ENCODE results near the gene DNAJC5.

The DNAJC5 gene

DNA sequence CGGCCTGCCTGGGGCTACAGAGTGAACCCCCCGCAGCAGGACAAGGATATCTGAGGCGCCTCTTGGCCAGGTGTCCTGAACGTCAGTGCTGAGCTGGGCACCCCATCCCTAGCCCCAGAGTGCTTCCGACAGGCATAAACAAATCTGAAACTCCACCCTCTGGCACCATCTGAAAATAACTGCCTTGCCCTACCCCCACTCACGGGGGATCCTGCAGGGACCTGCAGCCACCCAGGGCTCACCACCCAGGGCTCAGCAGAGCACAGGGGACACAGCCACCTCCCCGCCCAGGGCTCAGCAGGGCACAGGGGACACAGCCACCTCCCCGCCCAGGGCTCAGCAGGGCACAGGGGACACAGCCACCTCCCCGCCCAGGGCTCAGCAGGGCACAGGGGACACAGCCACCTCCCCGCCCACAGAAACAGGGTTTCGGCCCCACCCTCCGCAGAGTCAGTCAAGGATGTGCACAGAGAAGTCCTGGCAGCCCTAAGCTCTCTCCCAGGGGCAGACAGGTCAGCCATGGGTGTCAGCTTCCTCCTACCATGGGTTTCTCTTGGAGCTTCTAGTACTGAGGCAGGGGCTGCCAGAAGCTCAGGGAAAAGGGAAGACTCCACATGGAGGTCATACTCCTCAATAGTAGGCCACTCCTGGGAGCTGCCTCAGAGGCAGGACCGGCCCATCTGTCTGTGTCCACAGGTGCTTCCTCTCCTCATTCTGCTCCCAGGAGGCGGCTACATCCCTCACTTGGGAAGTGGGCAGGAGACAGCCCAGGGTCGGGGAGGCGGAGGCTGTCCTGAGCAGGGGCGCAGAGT is 56.7 kb downstream of the DNAJC5 start:
- H3K27ac Mint-ChIP-seq: peak overlapping the region; percentile 38
- peak; percentile 9 for ATAC-seq (ENCODE audit: low read depth)
- H3K4me3 Mint-ChIP-seq: peak overlapping the region; percentile 75
- peak in 1 of 2 donors; percentile 38 for DNase-seq (ENCODE audit: low spot score in 2 of 2)
- no peaks in the 10 kb centered on the region for H3K9me3 Mint-ChIP-seq
- peaks cover 57% of the 10 kb centered on the region for H3K4me1 Mint-ChIP-seq
- no peaks in the 10 kb centered on the region for H3K27me3 Mint-ChIP-seq
- H3K36me3 Mint-ChIP-seq: no peaks in the 10 kb centered on the region

- Mint-ChIP-seq H3K4me1 (peaks cover 56% of the 10 kb centered on the region), H3K27me3 (no peaks in the 10 kb centered on the region), H3K27ac (no peak overlapping the region)
Measured at GRCh38 chr20:63952210-63952535, 57.2 kb downstream of the DNAJC5 start.

GRCh38 chr20:63952769-63953168 is 57.8 kb downstream of the DNAJC5 start:
- Mint-ChIP-seq H3K27me3 (no peaks in the 10 kb centered on the region), H3K4me3 (peak overlapping the region; percentile 8), H3K9me3 (no peaks in the 10 kb centered on the region), H3K36me3 (no peaks in the 10 kb centered on the region), H3K4me1 (peaks cover 56% of the 10 kb centered on the region), H3K27ac (no peak overlapping the region)
- ATAC-seq (ENCODE audit: low read depth) (no peak), DNase-seq (ENCODE audit: low spot score in 2 of 2) (no peak)

More at GRCh38 chr20:63952210-63952535, 57.2 kb downstream of the DNAJC5 start:
- no peak for ATAC-seq (ENCODE audit: low read depth)
- DNase-seq (ENCODE audit: low spot score in 2 of 2): no peak
- no peaks in the 10 kb centered on the region for H3K9me3 Mint-ChIP-seq
- H3K4me3 Mint-ChIP-seq: no peak overlapping the region
- H3K36me3 Mint-ChIP-seq: no peaks in the 10 kb centered on the region

DNA sequence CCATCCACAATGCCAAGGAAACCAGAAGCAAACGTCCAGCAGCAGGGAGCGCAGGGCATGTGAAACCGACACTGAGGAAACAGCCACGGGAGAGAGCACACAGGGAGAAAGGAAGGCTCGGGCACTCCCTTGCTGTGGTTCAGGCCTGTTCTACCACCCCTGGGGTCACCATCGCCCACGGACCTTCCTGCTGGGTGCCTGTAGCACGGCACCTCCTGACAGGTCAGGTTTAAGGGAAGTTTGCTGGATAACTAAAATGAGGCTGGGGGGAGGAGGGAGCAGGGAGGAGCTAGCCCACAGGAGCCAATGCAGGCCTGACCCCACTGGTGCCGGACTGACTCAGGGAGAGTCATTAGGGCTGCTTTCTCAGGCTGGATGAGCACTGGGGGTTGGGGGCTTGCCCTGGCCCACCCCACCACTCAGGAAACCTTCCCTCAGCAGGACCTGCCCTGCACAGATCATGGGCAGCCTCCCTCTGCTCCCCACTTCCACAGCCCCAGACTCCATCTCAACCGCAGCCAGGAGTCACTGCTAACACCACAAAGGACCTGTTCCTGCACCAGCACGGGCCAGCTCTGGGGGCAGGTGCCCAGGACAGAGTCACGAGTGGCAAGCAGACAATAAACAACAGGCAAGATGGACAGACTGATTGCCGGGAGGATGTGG is 59.0 kb downstream of the DNAJC5 start:
- H3K36me3 Mint-ChIP-seq: no peaks in the 10 kb centered on the region
- no peak for ATAC-seq (ENCODE audit: low read depth)
- no peak for DNase-seq (ENCODE audit: low spot score in 2 of 2)
- peaks cover 48% of the 10 kb centered on the region for H3K4me1 Mint-ChIP-seq
- no peaks in the 10 kb centered on the region for H3K9me3 Mint-ChIP-seq
- H3K27me3 Mint-ChIP-seq: no peaks in the 10 kb centered on the region
- H3K27ac Mint-ChIP-seq: peak overlapping the region; percentile 51
- H3K4me3 Mint-ChIP-seq: peak overlapping the region; percentile 87

GRCh38 chr20:63955281-63955826 is 60.4 kb downstream of the DNAJC5 start:
- no peaks in the 10 kb centered on the region for H3K27me3 Mint-ChIP-seq
- peaks cover 38% of the 10 kb centered on the region for H3K4me1 Mint-ChIP-seq
- no peaks in the 10 kb centered on the region for H3K9me3 Mint-ChIP-seq
- peak overlapping the region; percentile 87 for H3K4me3 Mint-ChIP-seq
- peak overlapping the region; percentile 47 for H3K27ac Mint-ChIP-seq
- DNase-seq (ENCODE audit: low spot score in 2 of 2) (peak in 1 of 2 donors; percentile 25), ATAC-seq (ENCODE audit: low read depth) (peak; percentile 2)
- H3K36me3 Mint-ChIP-seq: no peaks in the 10 kb centered on the region

DNA sequence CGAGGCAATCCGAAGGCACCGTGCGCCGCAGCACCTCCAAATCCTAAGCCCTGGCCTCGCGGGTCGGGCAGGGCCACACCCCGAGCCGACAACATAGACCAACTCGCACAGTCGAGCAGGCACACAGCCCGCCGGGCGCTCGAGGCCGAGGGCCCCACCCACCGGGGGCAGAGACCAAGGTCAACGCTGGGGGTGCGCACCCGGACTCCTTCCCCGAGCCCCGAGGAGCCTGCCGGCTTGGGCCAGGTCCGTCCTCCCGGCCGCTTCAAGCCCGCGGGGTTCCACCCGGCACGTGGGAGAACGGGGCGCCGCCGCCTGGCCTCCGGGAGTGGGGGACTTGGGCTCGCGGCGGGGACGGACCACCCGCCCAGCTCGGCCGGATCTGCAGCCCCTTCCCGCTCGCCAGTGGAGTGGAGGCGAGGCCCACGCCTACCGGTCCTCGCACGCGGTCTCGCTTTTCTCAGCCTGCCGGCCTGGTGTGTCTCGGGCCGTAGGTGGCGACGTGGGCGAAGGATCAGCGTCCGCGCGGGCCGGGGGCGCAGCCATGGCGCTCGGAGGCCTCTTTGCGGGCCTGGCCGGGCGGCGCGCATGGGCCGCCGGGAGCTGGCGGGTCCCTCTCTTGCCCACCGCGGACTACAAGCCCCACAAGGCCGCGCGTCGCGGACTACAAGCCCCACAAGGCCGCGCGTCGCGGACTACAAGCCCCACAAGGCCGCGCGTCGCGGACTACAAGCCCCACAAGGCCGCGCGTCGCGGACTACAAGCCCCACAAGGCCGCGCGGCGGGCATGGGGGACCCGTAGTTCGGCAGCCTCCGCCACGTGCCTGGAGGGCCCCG is 61.1 kb downstream of the DNAJC5 start, which contains the start of gene UCKL1:
TSS of gene UCKL1 (minus strand) at position 590 of the 837 bp plus-strand sequence. CDS start at position 546, 44 bp downstream.
- peak within 1 kb of the TSS; percentile 87 for H3K4me3 Mint-ChIP-seq
- H3K36me3 Mint-ChIP-seq: no peaks in the 10 kb centered on the region
- peaks cover 34% of the 10 kb centered on the region for H3K4me1 Mint-ChIP-seq
- no peaks in the 10 kb centered on the region for H3K27me3 Mint-ChIP-seq
- H3K27ac Mint-ChIP-seq: peak within 1 kb of the TSS; percentile 47
- no peaks in the 10 kb centered on the region for H3K9me3 Mint-ChIP-seq
- DNase-seq (ENCODE audit: low spot score in 2 of 2) (peak; percentile 86), ATAC-seq (ENCODE audit: low read depth) (peak; percentile 79)

DNA sequence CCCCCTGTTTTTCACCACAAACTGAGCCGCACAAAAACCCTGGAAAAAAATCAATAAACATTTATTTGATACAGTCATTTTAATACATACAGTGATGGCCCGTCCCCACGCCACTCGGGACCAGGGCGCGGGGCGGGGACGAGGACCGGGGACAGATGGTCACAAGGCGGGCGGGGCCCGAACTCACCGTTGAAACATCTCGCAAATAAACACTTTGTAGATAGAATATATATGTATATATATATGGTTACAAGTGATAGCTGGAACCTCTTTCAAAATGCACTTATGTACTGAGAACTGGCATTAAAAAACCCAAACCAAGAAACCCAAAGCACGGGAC is 61.7 kb downstream of the DNAJC5 start:
- peaks cover 4% of the 10 kb centered on the region for H3K36me3 Mint-ChIP-seq
- H3K27me3 Mint-ChIP-seq: no peaks in the 10 kb centered on the region
- peak overlapping the region; percentile 82 for H3K4me3 Mint-ChIP-seq
- H3K27ac Mint-ChIP-seq: peak overlapping the region; percentile 47
- ATAC-seq (ENCODE audit: low read depth): peak; percentile 5
- peaks cover 31% of the 10 kb centered on the region for H3K4me1 Mint-ChIP-seq
- DNase-seq (ENCODE audit: low spot score in 2 of 2): no peak
- no peaks in the 10 kb centered on the region for H3K9me3 Mint-ChIP-seq

DNA sequence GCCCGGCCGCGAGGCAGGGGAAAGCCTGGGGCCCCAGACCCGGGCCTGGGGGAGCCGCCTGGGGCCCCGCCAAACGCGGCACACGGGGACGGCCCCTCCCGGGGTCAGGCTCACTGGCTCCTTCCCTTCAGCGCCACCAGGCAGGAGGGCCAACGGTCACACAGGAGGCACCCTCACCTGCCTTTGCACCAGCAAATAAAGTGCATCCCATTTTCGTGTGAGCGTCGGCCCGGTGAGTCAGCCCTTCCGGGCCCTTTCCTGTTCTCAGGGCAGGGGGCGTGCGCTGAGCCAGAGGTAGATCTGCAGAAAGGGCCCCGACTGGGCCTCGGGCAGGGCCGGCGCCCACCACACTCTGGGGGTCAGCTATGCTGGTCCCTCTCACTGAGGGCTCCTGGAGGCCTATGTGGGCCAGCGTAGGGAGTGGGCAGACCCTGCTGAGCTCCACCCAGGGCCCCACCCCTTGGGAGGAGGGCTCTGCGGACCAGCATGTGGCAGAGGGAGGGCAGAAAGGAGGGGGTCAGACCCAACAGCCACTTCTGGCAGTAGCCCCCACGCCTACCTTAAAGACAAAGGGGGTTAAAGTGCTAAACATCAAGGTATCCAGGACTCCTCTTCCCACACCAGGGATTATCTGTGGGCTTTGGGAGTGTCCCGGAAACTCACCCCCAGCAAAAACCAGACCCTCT is 62.2 kb downstream of the DNAJC5 start:
- no peaks in the 10 kb centered on the region for H3K9me3 Mint-ChIP-seq
- no peaks in the 10 kb centered on the region for H3K27me3 Mint-ChIP-seq
- peaks cover 4% of the 10 kb centered on the region for H3K36me3 Mint-ChIP-seq
- H3K4me1 Mint-ChIP-seq: peaks cover 28% of the 10 kb centered on the region
- ATAC-seq (ENCODE audit: low read depth) (peak; percentile 15), DNase-seq (ENCODE audit: low spot score in 2 of 2) (no peak)
- peak overlapping the region; percentile 82 for H3K4me3 Mint-ChIP-seq
- H3K27ac Mint-ChIP-seq: no peak overlapping the region

GRCh38 chr20:63957690-63958441 is 62.9 kb downstream of the DNAJC5 start:
- Mint-ChIP-seq H3K4me1 (peaks cover 25% of the 10 kb centered on the region), H3K9me3 (no peaks in the 10 kb centered on the region), H3K27ac (no peak overlapping the region), H3K27me3 (no peaks in the 10 kb centered on the region), H3K4me3 (peak overlapping the region; percentile 82), H3K36me3 (peaks cover 8% of the 10 kb centered on the region)
- DNase-seq (ENCODE audit: low spot score in 2 of 2) (no peak), ATAC-seq (ENCODE audit: low read depth) (no peak)

- Mint-ChIP-seq H3K27me3 (no peaks in the 10 kb centered on the region), H3K4me3 (peak overlapping the region; percentile 47), H3K4me1 (peaks cover 24% of the 10 kb centered on the region), H3K9me3 (no peaks in the 10 kb centered on the region), H3K27ac (no peak overlapping the region), H3K36me3 (peaks cover 9% of the 10 kb centered on the region)
- no peak for ATAC-seq (ENCODE audit: low read depth)
- DNase-seq (ENCODE audit: low spot score in 2 of 2): no peak
Measured at GRCh38 chr20:63958471-63958870, 63.5 kb downstream of the DNAJC5 start.

DNA sequence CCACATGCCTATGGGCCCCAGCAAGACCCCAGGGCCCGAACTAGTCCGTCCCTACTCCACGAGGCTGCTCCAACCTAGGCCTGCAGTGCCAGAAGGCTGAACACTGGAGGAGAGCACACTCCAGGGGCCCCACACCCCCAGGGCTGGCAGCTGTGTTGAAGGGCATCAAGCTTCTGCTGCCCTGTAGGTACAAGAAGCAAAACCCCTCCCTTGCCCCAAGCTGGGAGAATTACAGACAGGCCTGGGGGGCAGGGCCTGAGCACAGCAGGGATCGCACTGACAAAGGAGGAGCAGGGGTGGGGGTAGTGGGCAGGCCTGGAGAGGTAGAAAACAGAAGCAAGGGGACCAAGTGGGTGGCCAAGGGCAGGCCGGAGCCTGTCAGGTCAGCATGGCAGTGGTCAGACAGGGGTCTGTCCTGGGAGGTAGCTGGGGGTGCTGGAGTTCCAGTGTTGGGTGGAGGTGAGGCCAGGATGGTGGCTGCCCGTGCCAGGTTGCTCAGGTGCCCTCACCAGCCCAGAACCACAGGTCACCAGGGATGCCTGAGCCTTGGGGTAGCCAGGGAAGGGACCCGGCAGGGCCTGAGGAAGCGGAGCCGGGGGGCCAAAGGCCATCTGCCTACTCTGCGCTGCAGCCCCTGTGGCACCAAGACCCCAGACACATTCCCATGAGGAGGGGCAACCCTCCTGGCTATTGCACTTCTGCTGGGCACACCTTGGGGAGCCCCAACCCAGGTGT is 64.2 kb downstream of the DNAJC5 start:
- DNase-seq (ENCODE audit: low spot score in 2 of 2) (no peak), ATAC-seq (ENCODE audit: low read depth) (no peak)
- Mint-ChIP-seq H3K9me3 (no peaks in the 10 kb centered on the region), H3K27ac (no peak overlapping the region), H3K36me3 (peaks cover 9% of the 10 kb centered on the region), H3K27me3 (no peaks in the 10 kb centered on the region), H3K4me1 (peaks cover 18% of the 10 kb centered on the region), H3K4me3 (no peak overlapping the region)

GRCh38 chr20:63959699-63960075 is 64.8 kb downstream of the DNAJC5 start:
- Mint-ChIP-seq H3K27me3 (no peaks in the 10 kb centered on the region), H3K9me3 (no peaks in the 10 kb centered on the region), H3K36me3 (peaks cover 9% of the 10 kb centered on the region), H3K4me1 (peaks cover 13% of the 10 kb centered on the region), H3K27ac (no peak overlapping the region), H3K4me3 (no peak overlapping the region)
- ATAC-seq (ENCODE audit: low read depth) (no peak), DNase-seq (ENCODE audit: low spot score in 2 of 2) (no peak)
